Lung (tissue), 16 donors: ENCODE results near the gene DENND1B. TPM values are rescaled to one million over a fixed set of nuclear protein-coding genes. Genes with fewer than 3 reads are reported as not detected.

Experiments
- ATAC-seq: fragments of 200-7000 bp; cut with Tn5 transposase; one replicate; pipeline ENCODE4 v1.9.1; 2020; ENCODE audit warnings: moderate number of reproducible peaks; ENCODE audit not compliant: insufficient read depth, low FRiP score
- DNase-seq, 3 donors: peaks; one replicate each; pipeline ENCODE4 v3.0.0-alpha.2; 2013 to 2017
- H3K27ac ChIP-seq, 2 donors: one replicate each; pipeline ENCODE4 v1.5.1; 2013; ENCODE audit warnings: mild to moderate bottlenecking in 2 of 2, moderate library complexity in 2 of 2, control low read depth in 1 of 2, inconsistent platforms in 1 of 2, low read depth in 1 of 2, low read length in 1 of 2
- H3K27me3 ChIP-seq, 3 donors: one replicate each; pipeline ENCODE4 v1.5.1; 2013; ENCODE audit warnings: low read length in 2 of 3; ENCODE audit not compliant: control insufficient read depth in 3 of 3, insufficient read depth in 3 of 3
- H3K36me3 ChIP-seq, 4 donors: one replicate each; pipeline ENCODE4 v1.5.1; 2013; ENCODE audit warnings: low read length in 4 of 4, mild to moderate bottlenecking in 1 of 4, moderate library complexity in 1 of 4; ENCODE audit not compliant: control insufficient read depth in 4 of 4, insufficient read depth in 4 of 4
- H3K4me1 ChIP-seq, 5 donors: one replicate each; pipeline ENCODE4 v1.5.1; 2013; ENCODE audit warnings: low read length in 5 of 5, mild to moderate bottlenecking in 2 of 5, moderate library complexity in 1 of 5; ENCODE audit not compliant: control insufficient read depth in 5 of 5, insufficient read depth in 5 of 5
- H3K4me3 ChIP-seq: one replicate; pipeline ENCODE4 v1.5.1; 2013; ENCODE audit warnings: mild to moderate bottlenecking, control low read depth, moderate library complexity
- H3K9ac ChIP-seq, 2 donors: one replicate each; pipeline ENCODE4 v1.5.1; 2013; ENCODE audit warnings: low read length in 2 of 2, control low read depth in 1 of 2; ENCODE audit not compliant: insufficient read depth in 1 of 2
- H3K9me3 ChIP-seq, 4 donors: one replicate each; pipeline ENCODE4 v1.5.1; 2013; ENCODE audit warnings: low read length in 3 of 4, mild to moderate bottlenecking in 1 of 4, moderate library complexity in 1 of 4; ENCODE audit not compliant: control insufficient read depth in 4 of 4, insufficient read depth in 3 of 4
- WGBS, 2 donors: extraction: QIAGEN DNeasy Blood & Tissue Kit; methylation state at CpG; one replicate each; pipeline ENCODE4 v1.1.7; 2013; 5-methylcytosine and 5-hydroxymethylcytosine counted together
- long read RNA-seq, 5 donors: transcript quantifications; one replicate each; lab custom pipeline, GENCODE V29; 2026
- polyA plus RNA-seq, 2 donors: library from polyadenylated mRNA; stranded (reverse); fragments of 200-250 nt; gene quantifications; one replicate each; pipeline ENCODE4 v1.2.1, GENCODE V29; 2013
- total RNA-seq, 2 donors: library from RNA; depleted of rRNA in 1 of 2; stranded (reverse); fragments of >200 nt in 1 of 2; gene quantifications; one replicate each; pipeline ENCODE4 v1.2.1, GENCODE V29; 2014 to 2021
- TF ChIP-seq, protein P1 (sequence below): IDR thresholded peaks from 2 replicates; pipeline ENCODE4 v1.5.1; 2012; ENCODE audit warnings: mild to moderate bottlenecking; ENCODE audit errors: control extremely low read depth, extremely low read depth
- donor health status: control.
- donor health status: control.
- donor health status: Bipolar disorder and iron deficiency.
- donor health status: healthy.
- donor health status: DM: yes; HTN: yes; CAD: no.

Gene DENND1B, protein sequence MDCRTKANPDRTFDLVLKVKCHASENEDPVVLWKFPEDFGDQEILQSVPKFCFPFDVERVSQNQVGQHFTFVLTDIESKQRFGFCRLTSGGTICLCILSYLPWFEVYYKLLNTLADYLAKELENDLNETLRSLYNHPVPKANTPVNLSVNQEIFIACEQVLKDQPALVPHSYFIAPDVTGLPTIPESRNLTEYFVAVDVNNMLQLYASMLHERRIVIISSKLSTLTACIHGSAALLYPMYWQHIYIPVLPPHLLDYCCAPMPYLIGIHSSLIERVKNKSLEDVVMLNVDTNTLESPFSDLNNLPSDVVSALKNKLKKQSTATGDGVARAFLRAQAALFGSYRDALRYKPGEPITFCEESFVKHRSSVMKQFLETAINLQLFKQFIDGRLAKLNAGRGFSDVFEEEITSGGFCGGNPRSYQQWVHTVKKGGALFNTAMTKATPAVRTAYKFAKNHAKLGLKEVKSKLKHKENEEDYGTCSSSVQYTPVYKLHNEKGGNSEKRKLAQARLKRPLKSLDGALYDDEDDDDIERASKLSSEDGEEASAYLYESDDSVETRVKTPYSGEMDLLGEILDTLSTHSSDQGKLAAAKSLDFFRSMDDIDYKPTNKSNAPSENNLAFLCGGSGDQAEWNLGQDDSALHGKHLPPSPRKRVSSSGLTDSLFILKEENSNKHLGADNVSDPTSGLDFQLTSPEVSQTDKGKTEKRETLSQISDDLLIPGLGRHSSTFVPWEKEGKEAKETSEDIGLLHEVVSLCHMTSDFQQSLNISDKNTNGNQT
- total RNA-seq (10 to 100 TPM; 16.2 to 41.0 TPM), polyA plus RNA-seq (1 to 10 TPM; 2.7 to 4.1 TPM)
- long read RNA-seq, donor 1, partial matches to known transcripts: 0 of 2 reads
- long read RNA-seq, donor 1, other reads (novel, unspliced or antisense): 0 of 2 reads
- long read RNA-seq, donor 2: 0 reads
- long read RNA-seq, donor 3, partial matches to known transcripts: 0 of 2 reads
- long read RNA-seq, donor 3, other reads (novel, unspliced or antisense): 0 of 2 reads
- long read RNA-seq, donor 4: 0 reads
- long read RNA-seq, donor 5, full-length matches to known transcripts: 2 of 2 reads
- long read RNA-seq, donor 5, partial matches to known transcripts: 0 of 2 reads
- long read RNA-seq, donor 5, other reads (novel, unspliced or antisense): 0 of 2 reads

DNA sequence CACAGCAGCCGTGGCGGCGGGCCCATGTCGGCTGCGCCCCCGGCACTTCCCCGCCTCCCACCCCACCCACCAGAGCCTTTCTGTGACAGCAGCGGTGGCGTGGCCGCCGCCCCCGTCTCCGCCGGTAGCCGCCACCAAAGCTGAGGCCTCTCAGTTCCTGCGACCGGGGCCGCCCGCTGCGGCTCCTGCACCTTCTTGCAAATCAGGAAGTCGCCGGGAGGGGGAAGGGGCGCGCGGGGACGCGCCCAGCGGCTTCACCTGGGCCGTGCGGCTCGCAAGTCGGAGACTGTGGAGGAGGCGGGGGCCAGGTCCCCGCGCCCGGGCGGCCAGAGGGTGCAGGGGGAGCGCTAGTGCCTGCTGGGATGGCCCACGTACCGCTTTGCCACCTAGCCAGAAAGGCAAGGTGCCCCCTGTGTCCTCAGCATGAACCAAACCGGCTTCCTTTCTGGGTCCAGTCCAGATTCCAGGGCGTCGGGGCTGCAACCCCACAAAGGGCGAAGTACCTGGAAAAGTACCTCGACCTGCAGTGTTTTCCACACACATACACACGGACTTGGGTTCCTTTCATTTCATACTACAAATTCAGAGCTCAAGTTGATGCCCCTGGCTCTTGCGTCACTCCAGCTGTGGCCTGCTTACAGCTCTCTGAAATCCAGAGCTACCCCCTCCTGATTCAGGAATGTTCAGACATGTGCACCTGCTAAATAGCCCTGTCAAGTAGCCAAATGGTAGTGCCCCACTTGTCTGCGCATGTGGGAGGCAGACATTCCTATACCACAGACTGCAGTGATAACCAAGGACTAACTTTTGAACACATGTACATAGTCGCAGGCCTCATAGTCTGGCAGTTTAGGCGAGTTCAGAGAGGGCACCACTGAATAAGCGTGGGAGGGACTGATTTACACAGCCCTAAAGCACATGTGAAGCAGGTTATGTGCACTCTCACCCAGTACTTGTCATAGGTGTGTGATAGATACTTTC is at the start of gene DENND1B:
TSS of gene DENND1B (minus strand) at position 199 of the 981 bp plus-strand sequence. CDS start 325 bp downstream, outside the sequence.
- H3K4me1 ChIP-seq: peaks cover 0 to 22% (median 7%) of the 10 kb centered on the region in 5 donors
- TF ChIP-seq, protein P1, sequence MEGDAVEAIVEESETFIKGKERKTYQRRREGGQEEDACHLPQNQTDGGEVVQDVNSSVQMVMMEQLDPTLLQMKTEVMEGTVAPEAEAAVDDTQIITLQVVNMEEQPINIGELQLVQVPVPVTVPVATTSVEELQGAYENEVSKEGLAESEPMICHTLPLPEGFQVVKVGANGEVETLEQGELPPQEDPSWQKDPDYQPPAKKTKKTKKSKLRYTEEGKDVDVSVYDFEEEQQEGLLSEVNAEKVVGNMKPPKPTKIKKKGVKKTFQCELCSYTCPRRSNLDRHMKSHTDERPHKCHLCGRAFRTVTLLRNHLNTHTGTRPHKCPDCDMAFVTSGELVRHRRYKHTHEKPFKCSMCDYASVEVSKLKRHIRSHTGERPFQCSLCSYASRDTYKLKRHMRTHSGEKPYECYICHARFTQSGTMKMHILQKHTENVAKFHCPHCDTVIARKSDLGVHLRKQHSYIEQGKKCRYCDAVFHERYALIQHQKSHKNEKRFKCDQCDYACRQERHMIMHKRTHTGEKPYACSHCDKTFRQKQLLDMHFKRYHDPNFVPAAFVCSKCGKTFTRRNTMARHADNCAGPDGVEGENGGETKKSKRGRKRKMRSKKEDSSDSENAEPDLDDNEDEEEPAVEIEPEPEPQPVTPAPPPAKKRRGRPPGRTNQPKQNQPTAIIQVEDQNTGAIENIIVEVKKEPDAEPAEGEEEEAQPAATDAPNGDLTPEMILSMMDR: no peak
- no peaks in the 10 kb centered on the region for H3K9me3 ChIP-seq
- H3K27ac ChIP-seq: peak within 1 kb of the TSS; percentile 86 to 99
- H3K36me3 ChIP-seq: no peaks in the 10 kb centered on the region
- H3K9ac ChIP-seq: peak within 1 kb of the TSS; percentile 86 to 89
- no peaks in the 10 kb centered on the region for H3K27me3 ChIP-seq
- ATAC-seq: peak; percentile 78
- peak; percentile 68 to 82 (median 78) for DNase-seq
- H3K4me3 ChIP-seq: peak within 1 kb of the TSS; percentile 75
- 9% methylated on average over 46 to 51 of the region's 51 CpGs for WGBS, 2 donors

DNA sequence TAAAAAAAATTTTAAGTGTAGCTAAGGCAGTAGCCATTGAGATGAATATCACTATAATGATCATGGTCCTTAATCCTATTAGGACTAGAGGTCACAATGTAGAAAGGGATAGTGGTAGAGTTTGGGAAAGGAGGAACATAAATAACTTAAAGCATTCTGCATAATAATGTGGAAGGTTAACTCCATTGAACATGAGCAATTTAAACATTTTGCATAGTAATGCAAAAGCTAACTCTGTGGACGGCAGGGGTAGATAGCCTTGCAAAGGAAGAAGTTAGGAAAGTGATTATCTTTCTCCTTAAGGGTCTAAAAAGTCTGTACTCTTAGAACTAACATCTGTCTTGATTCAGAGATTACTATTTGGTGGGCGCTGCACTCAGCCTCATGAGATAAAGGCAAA is 39.0 kb upstream of the DENND1B start:
- H3K9ac ChIP-seq: no peak overlapping the region
- no peaks in the 10 kb centered on the region for H3K27me3 ChIP-seq
- WGBS, 2 donors: 86 to 89% methylated on average over 2 of the region's 2 CpGs
- H3K27ac ChIP-seq: no peak overlapping the region
- H3K9me3 ChIP-seq: peaks cover 0 to 2% (median 0%) of the 10 kb centered on the region in 4 donors
- TF ChIP-seq, protein P1: no peak
- no peaks in the 10 kb centered on the region for H3K36me3 ChIP-seq
- ATAC-seq: no peak
- peaks cover 0 to 3% (median 0%) of the 10 kb centered on the region in 5 donors for H3K4me1 ChIP-seq
- DNase-seq: no peak
- H3K4me3 ChIP-seq: no peak overlapping the region

DNA sequence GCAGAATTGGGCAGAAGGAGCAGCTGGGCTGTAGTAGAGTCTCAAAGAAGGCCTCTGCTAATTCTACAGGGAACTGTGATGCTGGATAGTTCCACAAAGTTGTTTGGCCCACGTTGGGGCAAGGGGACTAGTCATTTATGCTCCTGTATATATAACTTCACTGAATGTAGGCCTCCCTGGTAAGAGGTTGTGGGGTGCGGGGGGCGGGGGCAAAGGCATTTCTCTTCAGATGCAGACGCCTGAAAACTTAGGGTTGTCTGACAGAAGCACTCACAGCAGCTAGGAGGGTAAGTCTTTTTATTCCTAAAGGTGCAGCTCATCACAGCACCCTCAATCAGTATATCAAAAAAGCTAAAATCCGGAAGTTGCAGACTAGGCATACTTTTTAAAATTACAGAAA is 38.5 kb upstream of the DENND1B start:
- Histone ChIP-seq H3K9ac (no peak overlapping the region), H3K4me3 (no peak overlapping the region), H3K27me3 (no peaks in the 10 kb centered on the region), H3K9me3 (peaks cover 0 to 2% (median 0%) of the 10 kb centered on the region in 4 donors), H3K4me1 (peaks cover 0 to 3% (median 0%) of the 10 kb centered on the region in 5 donors), H3K27ac (no peak overlapping the region), H3K36me3 (no peaks in the 10 kb centered on the region)
- DNase-seq: no peak
- TF ChIP-seq, protein P1: no peak
- ATAC-seq: no peak
- WGBS, 2 donors: 74 to 86% methylated on average over 5 of the region's 5 CpGs
